CD4-positive, alpha-beta T cell treated with Interleukin-2 at 100 ng/mL for 4 hours (primary cell): Measurements from ENCODE around the gene ANKFN1.

Experiments used
- DNase-seq: peaks from one replicate; pipeline ENCODE4 v3.0.0-alpha.2; 2020; ENCODE audit warnings: low spot score

ANKFN1 gene

DNA sequence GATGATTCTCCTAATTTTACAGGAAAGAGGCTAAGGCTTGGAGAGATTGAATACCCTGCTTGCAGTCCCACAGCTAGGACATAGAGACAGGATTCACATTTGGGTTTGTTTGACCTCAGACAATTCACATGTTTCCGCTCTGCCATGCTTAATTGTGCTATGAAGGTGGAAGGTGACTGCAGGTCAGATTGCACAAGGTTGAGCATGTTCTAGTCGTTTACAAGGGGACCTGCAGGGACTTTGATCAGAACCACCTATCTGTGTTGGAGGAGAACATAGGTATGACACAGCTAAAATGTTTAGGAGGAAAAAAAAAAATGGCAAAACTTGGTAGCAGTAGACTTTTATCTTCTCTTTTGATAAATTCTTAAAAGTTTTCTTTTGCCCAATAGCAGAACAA is 4.9 kb upstream of the ANKFN1 start:
- no peak for DNase-seq

DNA sequence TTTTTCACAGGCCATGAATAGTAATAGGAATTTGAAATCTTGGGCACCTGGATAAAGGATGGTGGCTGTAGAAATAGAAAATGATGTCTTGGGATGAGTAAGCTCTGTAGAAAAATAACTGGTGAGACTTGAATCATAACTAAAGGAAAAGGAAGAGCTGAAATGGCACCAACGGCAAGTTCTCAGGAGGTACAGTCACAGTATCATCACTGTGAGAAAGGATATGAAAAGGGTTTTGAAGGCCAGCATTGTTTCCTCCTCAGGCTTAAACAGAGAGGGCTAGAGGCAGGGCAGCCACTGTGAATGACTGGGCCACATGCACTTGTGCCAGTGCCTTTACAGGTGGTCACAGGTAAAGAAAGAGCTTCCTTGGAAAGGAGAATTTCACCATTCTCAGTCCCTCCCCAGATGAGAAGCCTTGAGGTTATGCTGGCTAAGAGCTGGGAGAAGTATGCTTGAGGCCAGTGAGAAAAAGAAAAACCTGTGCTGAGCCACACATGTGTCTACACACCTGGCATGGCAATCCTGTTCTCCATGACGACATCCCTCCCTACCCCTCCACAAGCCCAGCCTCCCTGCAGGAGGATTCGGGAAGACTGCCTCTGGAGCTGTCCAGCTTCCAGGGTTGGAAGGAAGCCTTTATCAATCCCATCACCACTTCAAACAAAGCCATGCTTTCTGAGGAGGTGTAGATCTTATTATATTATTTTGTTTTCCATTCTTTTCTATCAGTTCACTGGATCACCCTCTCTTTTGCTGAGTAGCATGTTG is 3.8 kb upstream of the ANKFN1 start:
- no peak for DNase-seq

DNA sequence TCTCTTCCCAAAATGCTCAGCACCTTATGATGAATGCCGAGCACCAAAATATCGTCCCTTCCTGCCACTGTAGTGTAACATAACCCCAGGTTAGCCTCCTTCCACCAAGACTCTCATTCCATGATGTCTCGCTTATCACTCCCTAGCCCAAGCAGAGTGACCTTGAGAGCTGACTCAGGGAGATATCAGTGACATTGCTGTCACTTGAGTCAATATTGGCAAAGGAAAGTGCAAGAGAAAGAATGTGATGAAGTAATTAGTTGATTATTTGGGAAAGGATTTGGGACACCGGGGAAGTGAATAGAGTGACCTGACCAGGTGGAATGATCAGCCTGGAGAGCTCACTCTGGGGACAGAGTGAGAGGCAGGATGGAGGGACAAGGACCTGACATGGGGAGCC is 2.6 kb upstream of the ANKFN1 start:
- DNase-seq, result no peak

DNA sequence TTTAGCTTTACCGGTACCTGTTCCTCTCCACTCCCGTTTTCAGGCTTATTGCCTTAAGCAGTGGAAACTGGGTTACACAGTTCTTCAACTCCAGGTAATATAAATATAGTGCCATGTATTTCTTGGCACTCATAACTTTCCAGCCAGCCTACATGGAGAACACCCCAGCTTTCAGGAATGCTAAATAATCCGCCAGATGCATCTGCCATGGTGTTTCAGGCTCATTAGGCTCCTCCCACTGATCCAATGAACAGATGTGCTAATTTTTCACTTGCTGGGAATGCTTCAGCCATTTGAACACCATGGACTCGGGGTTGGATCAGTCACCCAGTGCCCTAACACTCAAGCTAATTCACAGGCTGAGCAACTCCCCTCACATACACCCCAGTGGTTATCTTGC is 4.6 kb downstream of the ANKFN1 start:
- no peak for DNase-seq

DNA sequence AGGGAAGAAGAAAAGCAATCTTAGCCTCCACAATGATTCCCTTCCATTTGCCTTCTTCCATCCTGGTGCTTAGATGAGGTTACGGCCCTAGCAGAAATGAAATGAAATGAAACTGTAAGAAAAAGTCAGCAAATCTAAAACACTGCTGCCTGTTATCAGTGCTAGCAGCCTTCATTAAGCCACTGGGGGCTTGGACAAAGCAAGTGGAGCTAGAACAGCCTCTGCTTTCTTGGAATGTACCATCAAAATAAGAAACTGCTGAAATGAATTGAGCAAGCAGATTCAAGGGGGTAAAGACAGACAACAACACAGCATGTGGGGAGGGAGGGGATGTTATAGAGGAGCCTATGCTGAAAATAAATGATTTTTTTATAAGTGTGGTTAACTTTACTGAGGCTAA is 5.1 kb downstream of the ANKFN1 start:
- DNase-seq, result no peak

DNA sequence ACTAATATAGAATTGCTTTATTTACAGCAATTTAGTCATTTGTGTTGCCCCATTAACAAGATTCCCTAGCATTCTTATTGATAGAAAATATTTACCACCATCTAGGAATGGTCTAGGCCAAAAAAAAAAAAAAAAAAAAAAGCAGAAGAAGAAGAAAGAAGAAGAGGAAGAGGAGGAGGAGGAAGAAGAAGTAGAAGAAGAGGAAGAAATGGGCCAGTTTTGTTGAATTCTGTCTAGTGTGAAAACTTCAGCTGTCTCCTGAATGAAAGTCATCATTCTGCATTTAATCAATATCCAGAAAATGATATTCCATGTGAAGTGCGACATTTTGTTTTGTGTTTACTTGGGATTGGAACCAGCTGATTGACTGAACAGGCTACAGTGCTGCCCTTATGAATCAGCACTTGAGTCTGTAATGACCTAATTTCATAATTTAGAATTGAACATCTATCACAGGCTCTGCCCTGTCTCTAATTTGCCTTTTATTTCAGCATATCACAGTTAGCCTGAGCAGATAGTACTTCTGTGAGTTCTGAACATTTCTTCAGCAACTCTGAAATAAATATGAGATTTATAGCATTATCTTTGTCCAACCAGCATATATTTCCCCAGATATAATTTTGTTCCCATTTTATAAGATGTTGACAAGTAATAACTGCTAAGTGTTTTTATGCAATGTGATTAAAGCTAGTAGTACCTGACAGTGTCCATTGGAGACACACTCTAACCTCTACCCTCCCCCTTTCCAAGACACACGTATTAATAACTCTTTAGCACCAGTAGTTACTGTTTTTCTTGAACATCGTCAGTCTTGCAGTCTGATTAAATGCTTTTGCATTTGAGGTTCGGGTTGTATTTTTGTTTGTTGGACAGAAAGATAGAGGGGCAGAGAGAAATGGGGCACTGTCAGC is 5.9 kb downstream of the ANKFN1 start:
- DNase-seq, result no peak

DNA sequence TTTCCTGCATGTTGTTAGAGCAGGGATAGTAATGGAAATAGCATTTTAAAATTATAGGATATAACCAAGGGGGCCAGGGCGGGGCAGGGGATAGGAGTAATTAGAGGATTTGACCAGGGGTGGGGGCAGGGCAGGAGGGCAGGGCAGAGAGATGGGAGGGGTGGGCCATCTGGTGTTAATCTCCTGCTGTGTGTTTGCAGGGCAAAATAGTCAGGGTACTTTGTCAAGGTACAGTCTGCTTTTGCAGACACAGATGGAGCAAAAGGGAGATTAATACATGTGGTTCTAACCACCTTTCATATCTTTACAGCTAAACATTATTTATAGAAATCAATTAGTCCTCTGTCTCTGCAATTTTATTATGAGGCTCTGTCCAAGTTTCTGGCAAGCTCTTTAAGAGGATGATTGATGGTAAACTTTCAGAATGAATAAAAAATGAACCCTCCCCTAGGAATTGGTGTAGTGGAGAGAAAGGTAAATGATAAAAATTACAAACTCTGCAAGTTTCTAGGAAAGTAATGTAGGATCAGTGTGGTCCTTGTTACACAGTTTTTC is 6.6 kb downstream of the ANKFN1 start:
- no peak for DNase-seq

DNA sequence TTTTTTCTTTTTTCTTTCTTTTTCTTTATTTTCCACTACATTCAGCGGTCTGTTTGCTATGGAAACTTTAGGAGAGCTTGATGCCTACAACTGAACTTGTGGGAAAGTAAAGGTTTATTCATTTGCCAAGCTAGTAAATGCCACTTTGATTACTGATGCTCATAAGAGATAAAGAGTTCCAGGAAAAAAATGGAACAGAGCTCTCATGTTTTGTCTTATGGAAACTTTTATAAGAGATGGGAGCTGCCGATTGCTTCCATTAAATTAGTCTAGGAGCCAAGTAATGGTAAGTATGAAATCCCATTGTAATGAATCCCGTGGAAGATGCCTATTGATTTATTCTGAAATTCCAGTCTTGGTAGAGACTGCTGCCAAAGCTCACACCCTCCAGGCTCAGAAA is 7.1 kb downstream of the ANKFN1 start:
- no peak for DNase-seq

DNA sequence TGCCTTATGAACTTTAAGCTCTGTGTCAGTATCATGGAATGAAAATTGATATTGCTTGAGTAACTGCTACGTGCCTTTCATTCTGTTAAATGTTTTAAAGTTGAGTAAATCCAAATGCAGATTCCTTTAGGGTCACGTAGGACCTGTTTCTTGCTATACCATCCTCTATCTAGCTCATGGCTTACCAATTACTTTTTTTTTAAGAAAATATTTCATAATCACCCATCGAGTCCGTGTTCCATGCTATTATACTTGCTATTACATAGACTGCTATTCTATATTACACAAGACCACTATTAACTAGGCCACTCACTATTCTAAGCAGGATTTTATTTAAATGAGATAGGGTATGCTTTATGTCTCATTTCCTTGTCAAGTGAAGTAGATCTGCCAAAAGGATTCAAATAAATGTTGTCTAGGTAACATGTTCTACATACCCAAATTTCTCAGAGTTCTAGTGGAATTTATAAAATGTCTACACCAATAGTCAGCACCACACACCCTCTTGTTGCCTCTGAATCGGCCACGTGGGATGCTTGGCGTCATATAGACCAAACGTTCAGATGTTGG is 11.9 kb downstream of the ANKFN1 start:
- DNase-seq, result no peak

DNA sequence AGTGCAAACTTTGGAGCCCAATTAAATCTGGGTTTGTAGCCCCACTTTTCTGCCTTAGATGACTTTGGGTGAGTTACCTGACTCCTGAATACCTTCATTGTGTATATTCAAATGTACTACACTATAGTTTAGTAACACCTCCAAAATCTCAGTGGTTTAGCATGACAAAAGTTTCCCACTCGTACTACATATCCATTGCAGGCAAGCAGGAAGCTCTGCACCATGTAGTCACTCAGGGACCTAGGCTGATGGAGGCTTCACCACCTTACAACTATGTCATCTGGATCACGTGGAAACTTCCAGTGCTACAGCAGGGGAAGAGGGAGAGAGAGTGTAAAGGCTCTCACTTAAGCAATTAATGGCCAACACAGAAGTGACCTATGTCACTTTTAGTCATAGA is 14.2 kb downstream of the ANKFN1 start:
- no peak for DNase-seq

DNA sequence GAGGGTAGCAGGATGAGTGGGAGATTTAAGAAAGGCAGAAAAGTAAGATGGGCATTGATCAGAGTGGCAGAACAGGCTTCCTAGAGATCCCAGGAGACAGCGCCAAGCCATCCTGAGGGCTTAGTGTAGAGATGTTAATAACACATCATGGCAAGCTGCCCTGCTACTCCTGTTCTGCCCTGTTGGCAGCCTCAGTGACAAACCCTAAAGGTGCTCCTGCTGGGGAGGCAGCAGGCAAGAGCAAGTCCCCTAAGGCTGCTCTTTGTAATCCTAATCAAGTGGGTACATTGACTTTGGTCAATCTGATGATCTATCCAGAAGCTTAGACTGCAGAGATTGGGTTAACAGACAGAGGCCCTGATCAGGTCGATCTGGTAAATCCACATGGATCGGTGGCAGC is 16.3 kb downstream of the ANKFN1 start:
- DNase-seq, result no peak

DNA sequence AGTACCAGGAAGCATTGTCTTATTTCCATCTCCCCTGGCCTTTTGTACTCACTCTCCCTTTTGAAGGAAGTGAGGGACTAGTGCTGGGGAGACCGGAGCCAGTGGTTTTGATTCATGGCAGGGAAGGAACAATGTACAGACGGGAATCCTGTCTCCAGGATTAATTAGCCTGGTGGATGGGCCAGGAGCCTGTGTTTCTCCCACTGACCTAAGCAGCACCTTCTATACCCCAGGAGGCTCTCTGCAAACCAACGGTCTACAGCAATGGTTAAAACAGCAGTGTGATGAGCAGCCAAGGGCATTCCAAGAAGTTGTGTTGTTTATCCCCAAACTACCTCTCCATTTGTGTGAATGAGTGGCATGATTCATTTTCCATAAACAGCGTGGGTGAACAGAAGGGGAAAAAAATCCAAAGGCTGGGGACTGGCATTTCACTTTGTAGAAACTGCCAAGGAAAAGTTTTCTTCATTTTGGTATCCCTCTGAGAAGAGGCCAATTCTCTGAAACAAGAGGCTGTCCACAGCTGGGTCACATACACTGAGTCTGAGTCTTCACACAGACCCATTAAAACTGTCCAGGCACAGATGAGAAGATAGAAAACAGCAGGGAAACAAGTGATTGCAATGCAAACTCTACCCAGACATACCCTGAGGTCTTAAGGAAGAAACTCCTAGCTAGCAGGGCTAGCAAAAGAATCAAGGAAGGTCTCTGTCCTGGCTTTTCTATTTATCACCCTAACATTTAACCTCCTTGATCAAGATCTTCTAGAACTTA is 18.1 kb downstream of the ANKFN1 start:
- DNase-seq, result no peak

DNA sequence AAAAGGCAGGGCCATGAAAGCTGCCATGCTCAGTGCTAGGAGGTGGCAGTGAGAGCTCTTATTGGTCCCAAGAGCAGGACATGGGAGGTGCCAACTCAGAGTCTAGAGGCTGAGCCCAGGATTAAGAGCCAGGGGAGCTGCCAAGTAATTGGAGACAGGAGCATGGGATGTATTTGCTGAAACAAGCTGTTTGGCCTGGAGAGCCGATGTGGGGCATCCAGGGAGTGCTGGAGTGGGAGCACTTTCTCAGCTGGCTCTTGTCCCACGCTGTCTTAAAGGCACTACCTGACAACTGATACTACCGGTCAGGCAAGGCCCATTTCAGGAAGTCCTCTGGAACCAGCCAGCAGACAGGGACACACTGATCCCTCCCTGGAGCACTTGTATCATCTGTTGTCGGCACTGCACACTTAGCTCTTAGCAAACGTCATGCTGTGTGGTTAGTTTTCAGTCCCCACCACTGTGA is 19.3 kb downstream of the ANKFN1 start:
- no peak for DNase-seq

DNA sequence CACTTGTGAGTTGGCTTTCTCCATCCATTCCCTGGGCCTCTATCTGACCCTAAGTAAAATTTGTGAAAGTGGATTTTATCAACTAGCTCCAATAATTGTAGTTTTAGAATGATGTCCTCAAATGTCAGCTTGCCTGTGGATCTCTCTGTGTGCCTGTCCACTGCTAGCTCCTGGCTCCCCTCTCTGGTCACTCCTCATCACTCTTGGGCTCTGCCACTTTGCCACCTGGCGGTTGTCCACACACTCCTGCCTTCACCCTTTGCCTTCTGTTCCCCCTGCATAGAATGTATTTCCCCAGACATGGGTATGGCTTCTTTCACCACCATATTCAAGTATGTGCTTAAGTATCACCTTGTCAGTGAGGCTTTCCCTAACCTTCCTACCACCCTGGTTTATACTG is 19.8 kb downstream of the ANKFN1 start:
- DNase-seq, result no peak

DNA sequence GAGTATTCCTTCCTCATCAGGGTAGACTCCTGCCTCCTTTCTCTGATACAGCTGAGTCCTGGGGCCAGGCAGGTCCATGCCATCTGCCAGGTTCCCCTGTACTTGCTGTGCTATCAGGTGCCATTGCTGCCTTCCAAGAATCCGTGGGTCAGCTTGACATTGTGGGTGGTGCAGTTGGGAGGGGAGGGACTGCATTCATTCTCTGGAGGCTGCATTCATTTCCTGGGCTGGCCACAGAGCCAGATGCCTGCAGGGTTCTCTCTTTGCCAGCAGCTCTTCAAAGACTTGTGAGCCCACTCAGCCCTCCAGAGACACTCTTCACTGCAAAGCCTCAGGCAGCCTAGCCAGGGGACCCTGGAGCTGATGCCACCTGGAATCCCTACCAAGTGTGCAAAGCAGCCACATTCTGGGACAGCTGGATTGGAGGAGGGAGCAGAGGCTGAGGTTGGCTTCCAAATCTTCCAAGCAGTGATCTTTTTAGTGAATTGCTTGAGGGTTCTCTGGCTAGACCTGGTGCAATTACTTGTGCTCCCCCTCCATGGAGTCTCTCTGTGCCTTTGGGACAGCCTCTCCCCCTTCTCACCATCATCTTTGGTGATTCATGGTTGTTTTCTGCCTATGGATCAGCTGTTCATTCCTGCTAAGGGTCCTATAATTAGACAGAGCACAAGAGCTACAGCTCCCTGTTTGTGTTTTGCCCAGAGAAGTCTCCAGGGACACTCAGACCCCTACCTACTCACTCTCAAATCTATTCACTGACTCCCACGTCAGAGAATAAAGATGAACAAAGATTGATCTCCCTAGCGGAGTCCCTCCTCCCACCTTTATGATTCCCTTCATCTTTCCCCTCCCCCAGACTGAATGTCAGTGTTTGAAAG is 20.9 kb downstream of the ANKFN1 start:
- no peak for DNase-seq

DNA sequence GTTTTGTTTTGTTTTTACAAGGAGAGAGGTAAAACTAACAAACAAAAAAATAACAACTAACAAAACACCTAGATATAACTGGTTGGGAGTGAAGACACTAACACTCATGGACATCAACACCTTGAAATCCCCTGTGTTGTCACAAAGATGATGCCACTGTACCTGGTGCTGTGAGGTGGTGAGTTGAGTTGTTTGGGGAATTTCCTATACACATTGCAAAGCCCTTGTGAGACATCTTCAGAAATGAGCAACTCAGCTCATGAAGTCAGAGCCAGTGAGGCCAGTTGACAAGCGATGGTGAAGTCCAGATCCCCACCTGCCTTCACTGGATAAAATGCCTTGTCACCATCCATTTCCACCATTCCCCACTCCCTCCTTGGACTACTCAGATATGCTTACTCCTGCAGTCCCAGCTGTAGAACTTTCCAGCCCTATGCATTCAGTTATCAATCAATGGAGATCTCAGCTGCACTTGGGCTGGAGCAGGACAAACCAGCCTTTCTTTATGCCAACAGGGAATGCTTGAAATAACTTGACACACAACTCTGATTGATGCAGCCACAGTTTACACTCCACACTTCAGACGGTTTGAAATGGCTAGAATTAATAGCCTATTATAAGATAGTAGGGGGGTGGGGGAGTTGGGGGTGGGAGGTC is 22.2 kb downstream of the ANKFN1 start:
- DNase-seq, result no peak

DNA sequence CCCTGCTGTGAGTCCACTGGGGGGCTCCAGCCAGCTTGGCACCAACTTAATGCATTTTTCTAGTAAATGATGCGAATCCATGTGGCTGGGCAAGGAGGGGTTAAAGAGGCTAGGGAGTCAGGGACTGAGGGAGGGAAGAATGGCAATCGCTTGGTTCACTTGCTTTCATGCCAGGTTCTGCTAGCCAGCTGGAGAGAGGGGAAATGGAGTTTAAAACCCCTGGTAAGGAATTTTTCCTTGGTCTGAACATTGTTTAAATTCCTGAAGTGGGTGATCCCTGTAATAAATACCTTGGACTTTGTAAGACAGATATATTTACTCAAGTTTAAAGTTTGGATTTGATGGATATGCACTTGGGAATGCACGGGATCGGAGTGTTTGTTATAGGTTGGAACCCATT is 22.8 kb downstream of the ANKFN1 start:
- DNase-seq, result no peak

DNA sequence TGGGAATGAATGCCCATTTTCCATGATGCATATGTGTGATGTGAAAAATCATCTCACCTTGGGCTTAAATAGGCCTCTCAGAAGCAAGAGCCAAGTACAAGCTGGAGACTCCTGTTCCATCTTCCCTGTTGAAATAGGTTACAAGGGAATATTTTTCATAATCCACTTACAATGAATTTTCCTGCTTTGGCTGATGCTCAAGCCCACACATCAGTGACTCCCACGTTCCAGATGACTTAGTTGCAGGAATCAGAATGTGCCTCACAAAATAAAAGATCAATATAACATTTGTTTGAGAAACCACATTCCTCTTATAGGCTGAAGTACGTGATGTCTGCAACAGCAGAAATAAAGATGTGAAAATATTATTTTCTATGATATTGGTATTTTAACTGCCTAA is 24.1 kb downstream of the ANKFN1 start:
- DNase-seq, result no peak

DNA sequence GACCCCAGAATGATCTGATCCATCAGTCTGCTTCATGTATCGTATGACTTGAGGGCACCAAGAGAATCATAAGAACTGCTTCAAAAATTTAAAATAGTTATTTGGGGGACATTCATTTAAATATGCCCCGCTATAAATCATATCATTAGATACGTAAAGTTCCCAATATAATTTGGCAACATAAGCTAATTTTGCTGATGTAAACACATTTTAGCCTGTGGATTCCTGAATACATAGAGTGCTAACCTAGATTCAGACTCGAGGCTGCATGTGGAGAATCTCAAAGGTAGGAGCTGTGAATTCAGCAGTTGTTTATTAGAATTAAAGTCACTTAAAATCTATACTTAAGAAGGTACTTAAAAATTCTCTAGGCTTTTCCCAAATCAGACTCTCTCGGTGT is 24.9 kb downstream of the ANKFN1 start:
- DNase-seq, result no peak

DNA sequence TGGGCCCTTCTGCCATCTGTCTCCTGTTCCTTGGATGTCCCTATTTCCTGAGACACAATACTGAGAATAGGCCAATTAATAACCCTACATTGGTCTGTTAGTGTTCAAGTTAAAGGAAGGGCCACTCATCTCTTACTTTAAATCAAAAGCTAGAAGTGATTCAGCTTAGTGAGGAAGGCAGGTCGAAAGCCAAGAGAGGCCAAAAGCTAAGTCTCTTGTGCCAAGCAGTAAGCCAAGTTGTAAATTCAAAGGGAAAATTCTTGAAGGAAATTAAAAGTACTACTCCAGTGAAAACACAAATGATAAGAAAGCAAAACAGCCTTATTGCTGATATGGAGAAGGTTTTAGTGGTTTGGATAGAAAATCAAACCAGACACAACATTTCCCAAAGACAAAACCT is 28.8 kb downstream of the ANKFN1 start:
- DNase-seq, result no peak
